NCI-H2081 (cell line): ENCODE data around the gene WDR36.
"Not testable (repeated sequence)": the region's sequence is repeated elsewhere in the genome, so short reads cannot be mapped to it uniquely, and the experiment has no call there.

Source experiments
- DNase-seq, 2 experiments: peaks; one replicate each; lab custom pipeline; 2025; lab: John Stamatoyannopoulos, UW

WDR36 gene

DNA sequence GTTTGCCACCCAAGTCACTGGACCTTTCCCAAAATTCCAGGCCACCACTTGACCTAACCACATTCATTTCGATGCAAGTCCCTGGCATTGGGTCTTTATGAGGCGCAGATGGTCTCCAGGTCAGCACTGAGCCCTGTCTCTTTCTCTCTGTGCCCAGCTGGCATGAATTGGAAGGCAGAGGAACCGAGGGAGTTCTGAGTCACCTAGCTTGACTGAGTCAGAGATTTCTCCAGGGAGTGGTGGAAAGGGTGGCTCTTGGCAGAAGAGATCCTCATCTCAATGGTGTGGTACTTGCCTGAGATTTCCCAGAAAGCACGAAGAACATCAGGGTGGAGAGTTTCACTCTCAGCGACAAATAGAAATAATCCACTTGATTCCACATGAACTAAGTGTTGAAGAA, 43.8 kb downstream of the WDR36 start:
- DNase-seq: no peak

DNA sequence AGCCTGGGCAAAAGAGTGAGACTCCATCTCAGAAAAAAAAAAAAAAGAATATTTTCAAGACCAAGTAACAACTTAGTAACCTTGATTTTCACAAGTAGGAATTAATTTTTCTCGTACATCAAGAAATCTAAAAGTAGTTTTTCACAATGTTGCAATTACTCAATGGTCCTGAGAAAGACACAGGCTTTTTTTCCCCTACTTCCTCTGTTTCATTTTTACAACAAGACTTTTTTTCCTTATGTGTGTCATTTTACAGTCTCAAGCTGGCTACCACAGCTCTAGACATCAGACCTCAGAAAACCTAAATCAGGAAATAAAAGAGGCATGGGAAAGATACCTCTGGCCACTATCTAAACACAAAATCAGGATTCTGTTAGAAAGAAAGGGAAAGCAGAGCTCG, 45.9 kb downstream of the WDR36 start:
- DNase-seq: no peak

DNA sequence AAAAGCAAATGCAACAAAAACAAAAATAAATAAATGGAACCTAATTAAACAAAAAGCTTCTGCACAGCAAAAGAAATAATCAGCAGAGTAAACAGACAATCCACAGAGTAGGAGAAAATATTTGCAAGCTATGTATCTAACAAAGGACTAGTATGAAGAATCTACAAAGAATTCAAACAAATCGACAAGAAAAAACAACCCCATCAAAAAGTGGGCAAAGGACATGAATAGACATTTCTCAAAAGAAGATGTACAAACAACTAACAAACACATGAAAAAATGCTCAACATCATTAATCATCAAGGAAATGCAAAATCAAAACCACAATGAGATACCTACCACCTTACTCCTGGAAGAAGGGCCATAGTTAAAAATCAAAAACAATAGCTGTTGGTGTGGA, 49.3 kb downstream of the WDR36 start:
- DNase-seq: not testable (repeated sequence)

GRCh38 chr5:111142932-111143331, 50.8 kb downstream of the WDR36 start:
- no peak for DNase-seq

GRCh38 chr5:111143910-111144309, 51.8 kb downstream of the WDR36 start:
- no peak for DNase-seq

GRCh38 chr5:111144352-111144930, 52.3 kb downstream of the WDR36 start:
- DNase-seq: no peak

DNA sequence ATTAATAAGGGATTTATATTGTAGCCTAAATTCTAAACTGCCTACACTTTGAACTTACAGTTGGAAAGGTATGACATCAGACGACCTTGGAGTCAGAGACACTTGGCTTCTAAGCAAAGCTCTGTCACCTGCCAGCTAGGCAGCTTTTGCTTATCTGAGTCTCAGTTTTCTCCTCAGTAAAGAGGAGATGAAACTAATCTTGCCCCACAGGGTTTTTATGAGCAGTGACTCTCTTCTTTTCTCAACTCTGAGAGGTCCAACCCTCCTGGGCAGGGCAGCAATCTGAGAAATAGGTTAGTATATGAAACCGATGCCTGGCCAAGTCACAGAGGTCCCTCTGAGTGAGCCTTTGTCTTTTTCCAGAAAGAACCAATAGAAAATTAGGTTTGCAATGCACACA, 53.9 kb downstream of the WDR36 start:
- DNase-seq: no peak

- DNase-seq: no peak
These were observed 55.4 kb downstream of the WDR36 start for GRCh38 chr5:111147502-111147901.

GRCh38 chr5:111151998-111152397, 59.9 kb downstream of the WDR36 start:
- DNase-seq: no peak

GRCh38 chr5:111153483-111153882, 61.3 kb downstream of the WDR36 start:
- no peak for DNase-seq

- DNase-seq: no peak
These were observed 61.8 kb downstream of the WDR36 start for GRCh38 chr5:111153945-111154344.

- DNase-seq: peak; percentile 62 to 80
These were observed 66.1 kb downstream of the WDR36 start for GRCh38 chr5:111158105-111158744.

GRCh38 chr5:111159845-111160244, 67.7 kb downstream of the WDR36 start:
- no peak for DNase-seq

DNA sequence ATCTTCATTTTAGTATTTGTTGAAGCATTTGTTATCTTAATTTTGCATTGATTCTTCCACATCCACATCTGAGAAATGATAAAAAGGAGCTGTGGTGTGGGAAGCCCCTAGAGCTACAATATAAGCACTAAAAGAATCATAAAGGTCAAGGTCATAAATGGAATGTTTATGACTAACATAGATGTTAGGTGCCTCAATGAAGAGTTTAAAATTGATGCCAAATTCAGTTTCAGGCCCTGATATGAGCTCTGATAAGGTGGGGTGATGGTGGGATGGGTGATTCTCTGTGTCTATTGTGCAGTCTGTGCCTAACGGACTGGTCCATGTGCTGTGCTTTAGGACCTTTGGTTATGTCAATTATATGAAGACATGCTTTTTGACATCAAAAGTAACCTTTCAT, 70.9 kb downstream of the WDR36 start:
- DNase-seq: no peak

DNA sequence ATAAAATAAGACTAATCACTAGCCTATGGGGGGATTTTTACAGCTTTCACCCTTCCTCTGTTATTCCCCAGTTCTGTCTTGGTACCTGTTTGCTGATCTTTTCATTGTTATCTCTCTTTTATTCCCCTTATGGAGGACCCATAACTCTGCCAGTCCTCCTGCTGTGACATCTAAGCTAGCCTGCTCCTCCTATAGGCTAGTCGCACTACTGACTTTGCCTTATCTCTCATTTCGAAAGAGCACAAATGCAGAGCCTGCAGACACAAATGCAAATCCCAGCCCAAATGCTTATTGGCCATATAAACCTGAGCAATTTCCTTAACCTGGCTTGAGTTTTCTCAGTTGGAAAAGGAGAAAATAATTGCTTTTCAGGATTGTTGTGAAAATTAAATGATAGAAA, 72.9 kb downstream of the WDR36 start:
- no peak for DNase-seq

DNA sequence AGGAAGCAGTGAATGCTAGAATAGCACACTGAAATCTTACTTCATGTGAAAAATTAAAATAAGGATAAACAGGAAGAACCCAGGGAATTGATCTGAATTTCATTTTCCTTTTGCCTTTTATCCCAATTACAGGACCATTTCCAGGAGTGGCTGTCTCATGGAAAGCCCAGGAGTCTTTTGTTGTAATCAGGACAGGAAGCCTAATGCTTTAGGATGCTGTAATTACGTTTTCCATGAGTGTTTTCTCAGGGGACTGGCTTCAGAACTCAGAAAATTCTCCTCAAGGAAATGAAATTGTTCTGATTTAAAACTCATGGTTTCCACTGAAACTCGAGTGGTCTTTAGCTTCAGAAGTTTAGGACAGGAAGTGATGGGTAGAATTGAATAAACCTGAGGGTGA, 75.4 kb downstream of the WDR36 start:
- no peak for DNase-seq

DNA sequence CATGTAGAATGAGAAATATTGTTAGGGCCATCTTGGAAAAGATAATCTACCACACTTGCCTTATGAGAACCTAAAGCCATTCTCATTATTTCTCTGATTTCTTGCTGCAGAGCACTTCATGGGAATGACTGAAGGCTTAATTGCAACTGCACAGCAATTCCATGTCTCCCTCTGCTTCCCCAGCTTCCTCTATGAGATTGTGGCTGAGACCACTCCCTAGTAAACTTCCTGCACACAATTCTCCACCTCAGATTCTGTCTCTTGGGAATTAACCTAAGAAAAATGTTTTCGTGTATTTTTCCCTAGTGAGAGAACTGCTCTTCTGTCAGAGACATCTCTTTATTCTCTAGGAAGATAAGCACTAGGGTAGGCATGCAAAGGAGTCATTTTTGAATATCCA, 76.5 kb downstream of the WDR36 start:
- DNase-seq: no peak

GRCh38 chr5:111169269-111169668, 77.1 kb downstream of the WDR36 start:
- DNase-seq: no peak

GRCh38 chr5:111170279-111170678, 78.1 kb downstream of the WDR36 start:
- DNase-seq: no peak

DNA sequence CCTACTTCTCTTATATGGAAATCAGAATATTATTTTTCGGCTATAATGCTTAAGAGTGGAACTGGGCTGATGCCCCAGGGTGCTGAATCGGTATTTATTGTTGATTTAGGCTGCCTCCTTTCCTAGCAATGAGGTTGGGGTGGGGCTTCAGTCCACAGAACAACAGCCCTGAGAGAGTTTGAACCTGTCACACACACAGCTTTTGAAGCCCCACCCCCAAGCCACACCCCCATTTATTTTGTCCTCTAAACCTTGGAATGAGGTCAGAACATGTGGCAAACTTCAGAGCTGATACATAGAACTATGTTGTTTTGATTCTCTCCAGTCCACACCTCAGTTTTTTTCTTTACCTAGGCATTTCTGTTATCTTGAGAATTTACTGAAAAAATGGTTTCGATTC, 80.4 kb downstream of the WDR36 start:
- no peak for DNase-seq

GRCh38 chr5:111173476-111173875, 81.3 kb downstream of the WDR36 start:
- DNase-seq: no peak
